ENCODE data around the gene ZNG1B.
"Not testable (repeated sequence)": the region's sequence is repeated elsewhere in the genome, so short reads cannot be mapped to it uniquely, and the experiment has no call there.

ZNG1B gene

GRCh38 chr2:113437508-113438465 is at the start of gene ZNG1B:
Gene ZNG1B (plus strand): TSS chr2:113437691. CDS start chr2:113437869, 178 bp downstream.
- not testable (repeated sequence) for DNase-seq

- DNase-seq = no peak
These were observed 47.2 kb upstream of the ZNG1B start for GRCh38 chr2:113390124-113390849.

GRCh38 chr2:113391073-113391472 is 46.4 kb upstream of the ZNG1B start:
- DNase-seq = no peak

GRCh38 chr2:113406114-113406513 is 31.4 kb upstream of the ZNG1B start:
- DNase-seq = no peak

GRCh38 chr2:113407446-113408099 is 29.9 kb upstream of the ZNG1B start:
- no peak for DNase-seq

- not testable (repeated sequence) for DNase-seq
These were observed 25.7 kb upstream of the ZNG1B start for GRCh38 chr2:113411725-113412352.

- DNase-seq = not testable (repeated sequence)
These were observed 24.7 kb upstream of the ZNG1B start for GRCh38 chr2:113412774-113413173.

GRCh38 chr2:113431773-113432172 is 5.7 kb upstream of the ZNG1B start:
- not testable (repeated sequence) for DNase-seq

GRCh38 chr2:113433468-113433867 is 4.0 kb upstream of the ZNG1B start:
- not testable (repeated sequence) for DNase-seq

- not testable (repeated sequence) for DNase-seq
These were observed 28.3 kb downstream of the ZNG1B start for GRCh38 chr2:113465770-113466169.

- DNase-seq = not testable (repeated sequence)
These were observed 39.3 kb downstream of the ZNG1B start for GRCh38 chr2:113476688-113477368.

GRCh38 chr2:113496527-113496926 is 59.0 kb downstream of the ZNG1B start:
- not testable (repeated sequence) for DNase-seq

- not testable (repeated sequence) for DNase-seq
These were observed 60.9 kb downstream of the ZNG1B start, which contains the start of gene FOXD4L1 for GRCh38 chr2:113498365-113498764. Gene FOXD4L1 (plus strand): TSS chr2:113498665. CDS start chr2:113499257, 592 bp downstream.

- DNase-seq = not testable (repeated sequence)
These were observed 61.8 kb downstream of the ZNG1B start for GRCh38 chr2:113499019-113499885.

GRCh38 chr2:113499886-113500722 is 62.6 kb downstream of the ZNG1B start:
- not testable (repeated sequence) for DNase-seq

GRCh38 chr2:113500723-113501038 is 63.2 kb downstream of the ZNG1B start:
- not testable (repeated sequence) for DNase-seq

- DNase-seq = not testable (repeated sequence)
These were observed 65.0 kb downstream of the ZNG1B start for GRCh38 chr2:113502216-113503093.

- not testable (repeated sequence) for DNase-seq
These were observed 65.9 kb downstream of the ZNG1B start for GRCh38 chr2:113503094-113504042.
